Activated T-helper 1 cell treated with Interleukin-2 at 50 U/mL for 16 hours (primary cell): ENCODE data around the gene LIMD2.
"Not testable (repeated sequence)": the region's sequence is repeated elsewhere in the genome, so short reads cannot be mapped to it uniquely, and the experiment has no call there.

ENCODE experiments used
- DNase-seq: peaks from one replicate; pipeline ENCODE4 v3.0.0-alpha.2; 2020; ENCODE audit warnings: low read depth

LIMD2 gene

DNA sequence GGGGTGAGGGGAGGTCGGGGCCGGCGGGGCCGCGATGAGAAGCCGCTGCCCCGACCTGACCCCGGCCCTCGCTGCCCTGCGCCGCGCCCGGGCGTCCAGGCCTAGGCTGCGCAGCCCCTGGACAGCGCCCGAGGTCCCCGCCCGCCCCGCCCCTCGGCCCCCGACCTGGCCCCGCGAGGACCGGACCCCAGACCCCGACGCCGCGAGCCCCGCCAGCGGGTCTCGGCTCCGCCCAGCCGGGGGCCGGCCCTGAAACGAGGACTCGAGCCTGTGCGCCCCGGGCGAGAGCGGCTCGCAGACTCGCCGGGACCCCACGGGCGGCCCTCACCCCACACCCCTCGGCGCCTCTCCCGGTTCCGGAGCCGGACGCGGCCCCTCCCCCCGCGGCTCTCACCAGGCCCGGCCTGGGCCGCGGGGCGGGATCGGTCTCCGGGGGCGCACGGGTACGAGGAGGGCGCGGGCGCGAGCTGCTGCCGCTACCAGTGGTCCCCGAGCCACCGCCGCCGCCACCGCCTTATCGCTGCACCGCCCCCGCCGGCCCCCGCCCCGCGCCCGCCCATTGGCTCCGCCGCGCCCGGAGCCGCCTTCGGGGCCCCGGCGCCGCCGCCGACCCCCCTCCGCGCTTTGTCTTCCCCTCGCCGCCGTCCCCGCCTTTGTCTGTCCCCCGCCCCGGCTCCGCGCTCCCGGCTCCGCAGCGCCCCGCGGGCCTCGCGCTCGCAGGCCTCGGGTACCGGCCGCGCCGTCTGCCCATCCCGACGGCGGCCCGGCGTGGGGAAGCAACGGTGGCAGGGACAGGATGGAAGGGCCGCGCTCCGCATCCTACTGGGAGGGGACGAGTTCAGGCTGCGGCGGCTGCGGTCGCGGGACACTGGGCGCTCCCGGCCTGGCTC lies at the start of gene LIMD2:
LIMD2 (minus strand) TSS at position 488 of the 890 bp plus-strand sequence. CDS start 827 bp downstream, outside the sequence.
- DNase-seq: peak; percentile 87

DNA sequence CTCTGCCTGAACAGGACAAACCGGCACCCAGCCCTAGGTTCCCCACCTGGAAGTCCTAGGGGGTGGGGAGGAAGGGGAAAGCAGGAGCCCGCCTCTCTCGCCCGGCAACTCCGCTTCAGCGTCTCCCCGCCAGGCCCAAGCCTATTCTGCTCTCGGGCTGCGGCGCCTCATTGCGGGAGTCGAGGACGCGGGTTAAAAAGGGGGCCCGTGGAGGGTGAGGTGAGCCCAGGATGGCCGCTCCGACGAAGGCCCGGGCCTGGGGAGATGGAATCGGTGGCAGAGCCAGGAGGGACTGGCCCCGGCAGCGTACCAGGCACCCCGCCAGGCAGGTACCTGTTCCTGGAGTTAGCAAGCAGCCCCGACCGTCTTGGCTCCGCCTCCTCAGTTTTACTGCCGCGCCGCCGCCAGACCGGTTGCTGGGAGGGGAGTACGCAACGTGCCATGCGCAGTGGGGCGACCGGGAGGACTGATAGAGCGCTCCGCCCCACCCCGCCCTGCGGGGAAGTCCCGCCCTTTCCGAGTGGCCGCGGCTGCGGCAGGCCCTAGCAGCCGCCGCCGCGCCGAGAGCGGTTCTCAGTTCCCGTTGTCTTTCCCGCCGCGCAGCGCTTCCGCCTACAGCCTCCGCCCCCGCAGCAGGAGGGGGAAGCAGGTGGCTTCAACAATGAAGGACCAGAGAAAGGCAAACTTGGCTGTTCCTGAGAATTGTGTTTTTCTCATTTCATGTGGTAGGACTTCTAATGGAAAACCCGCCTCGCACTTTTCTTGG lies 41.7 kb upstream of the LIMD2 start, which contains the start of gene STRADA:
STRADA (minus strand) TSS at position 392 of the 766 bp plus-strand sequence. CDS start 13,430 bp downstream, outside the sequence.
- peak; percentile 99 for DNase-seq

DNA sequence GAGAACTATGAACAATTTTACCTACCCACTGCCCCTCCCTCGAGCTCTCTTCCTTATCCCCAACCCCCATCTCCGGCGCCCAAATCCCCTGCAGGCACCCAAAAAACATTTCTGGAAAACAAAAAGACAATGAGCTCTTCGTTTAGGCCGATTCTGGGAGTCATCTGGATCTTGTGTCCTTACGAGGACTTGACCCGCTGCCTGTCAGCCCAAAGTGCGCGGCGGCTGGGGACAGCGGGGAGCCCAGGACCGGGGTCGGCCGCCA lies 41.1 kb upstream of the LIMD2 start:
- DNase-seq: no peak

DNA sequence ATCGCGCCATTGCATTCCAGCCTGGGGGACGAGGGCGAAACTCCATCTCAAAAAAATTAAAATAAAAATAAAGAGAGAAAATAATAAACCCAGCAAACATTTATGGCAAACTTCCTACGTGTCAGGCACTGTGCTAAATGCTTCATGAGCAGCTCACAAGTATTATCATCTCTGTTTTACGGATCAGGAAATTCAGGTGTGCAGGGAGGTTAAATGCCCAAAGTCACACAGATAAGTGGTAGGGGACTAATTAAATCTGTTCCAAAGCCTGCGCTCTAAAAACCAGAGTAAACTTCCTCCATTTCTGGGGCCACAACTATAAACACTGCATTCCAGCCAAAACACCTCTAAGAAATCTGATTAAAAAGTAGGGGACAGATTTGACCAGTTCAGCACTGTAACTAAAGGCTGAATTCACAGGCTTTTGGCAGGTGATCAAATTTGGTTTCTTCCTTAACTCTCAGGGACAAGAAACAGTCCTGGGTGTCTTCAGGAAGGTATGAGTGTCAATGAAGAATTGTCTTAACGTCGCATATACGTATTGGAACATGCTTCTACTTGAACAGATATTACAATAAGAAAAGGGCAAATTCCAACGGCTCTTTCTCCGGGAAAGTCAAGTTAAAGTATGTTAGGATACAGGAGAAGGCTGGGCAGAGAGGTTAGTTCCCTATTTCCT lies 40.7 kb upstream of the LIMD2 start:
- no peak for DNase-seq

DNA sequence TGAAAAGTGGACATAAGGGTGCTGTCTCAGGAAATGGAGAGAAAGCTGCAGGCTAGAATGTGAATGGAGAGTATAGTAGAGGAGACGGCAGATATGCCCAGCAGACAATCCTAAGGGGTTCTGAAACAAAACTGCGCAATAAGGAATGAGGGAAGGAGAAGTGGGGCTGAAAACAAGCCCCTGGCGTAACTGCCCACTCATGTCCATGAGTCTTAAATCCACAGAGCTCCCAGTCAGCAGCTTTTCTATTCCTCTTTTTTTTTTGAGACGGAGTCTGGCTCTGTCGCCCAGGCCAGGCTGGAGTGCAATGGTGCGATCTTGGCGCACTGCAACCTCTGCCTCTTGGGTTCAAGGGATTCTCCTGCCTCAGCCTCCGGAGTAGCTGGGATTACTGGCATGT lies 35.8 kb upstream of the LIMD2 start:
- DNase-seq: no peak

DNA sequence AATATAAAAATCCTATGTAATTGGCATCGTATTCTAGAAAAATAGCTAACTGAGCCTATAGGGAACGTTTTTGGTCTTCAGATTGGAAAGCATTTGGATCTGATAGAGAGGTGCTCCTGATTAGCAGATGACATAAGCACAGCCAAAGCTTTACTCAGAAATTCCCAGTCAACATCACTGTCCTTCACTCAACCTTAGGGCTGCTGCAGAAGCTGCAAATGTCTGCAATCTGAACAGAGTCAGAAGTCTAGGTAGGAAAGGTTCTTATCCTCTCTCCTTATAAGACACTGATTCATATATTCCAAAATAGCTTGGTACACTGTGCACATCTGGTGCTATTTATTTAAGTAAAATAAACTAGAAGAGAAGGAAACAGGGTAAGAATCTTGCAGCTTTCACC lies 22.5 kb upstream of the LIMD2 start:
- DNase-seq: no peak

DNA sequence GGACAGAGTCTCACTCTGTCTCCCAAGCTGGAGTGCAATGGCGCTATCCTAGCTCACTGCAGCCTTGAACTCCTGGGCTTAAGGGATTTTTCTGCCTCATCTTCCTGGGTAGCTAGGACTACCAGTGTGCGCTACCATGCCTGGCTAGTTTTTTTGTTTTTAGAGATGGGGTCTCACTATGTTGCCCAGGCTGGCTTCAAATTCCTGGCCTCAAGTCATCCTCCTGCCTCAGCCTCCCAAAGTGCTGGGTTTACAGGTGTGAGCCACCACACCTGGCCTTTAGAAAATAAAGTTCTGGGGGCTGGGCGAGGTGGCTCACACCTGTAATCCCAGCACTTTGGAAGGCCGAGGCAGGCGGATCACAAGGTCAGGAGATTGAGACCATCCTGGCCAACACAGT lies 20.3 kb upstream of the LIMD2 start:
- not testable (repeated sequence) for DNase-seq

DNA sequence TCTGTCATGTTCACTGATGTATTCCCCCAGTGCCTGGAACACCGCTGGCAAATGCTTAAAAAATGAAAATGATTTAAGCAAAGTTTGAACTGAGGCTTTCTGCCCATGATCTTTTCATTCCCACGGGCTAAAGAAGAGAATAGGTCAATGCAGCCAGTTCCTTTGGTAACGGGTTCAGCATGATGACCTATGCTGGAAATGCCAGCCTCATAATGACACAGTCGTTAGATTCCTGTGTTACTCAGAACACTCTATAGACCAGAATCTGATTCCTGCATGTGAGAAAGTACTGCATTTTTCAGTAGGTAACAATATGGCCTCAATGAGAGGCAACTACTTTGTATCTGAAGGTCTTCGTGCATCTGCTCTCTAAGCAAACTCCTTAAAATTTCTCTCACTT lies 19.1 kb upstream of the LIMD2 start:
- no peak for DNase-seq

DNA sequence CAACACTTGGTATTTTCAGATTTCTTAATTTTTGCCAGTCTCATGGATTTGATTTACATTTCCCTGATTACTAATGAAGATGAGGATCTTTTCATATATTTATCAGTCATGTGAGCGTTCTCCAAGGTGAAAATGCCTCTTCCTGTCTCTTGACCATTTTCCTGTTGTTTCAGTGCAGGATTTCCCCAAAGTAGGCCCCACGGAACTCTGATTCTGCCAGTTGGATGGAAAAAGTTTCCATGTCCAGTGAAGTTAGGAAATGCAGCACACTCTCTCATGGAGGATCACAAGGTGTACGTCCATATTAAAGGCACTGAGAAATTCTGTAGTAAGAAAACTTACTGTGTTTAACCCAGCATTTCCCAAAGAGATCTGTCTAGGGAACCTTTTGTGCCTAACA lies 16.5 kb upstream of the LIMD2 start:
- no peak for DNase-seq

DNA sequence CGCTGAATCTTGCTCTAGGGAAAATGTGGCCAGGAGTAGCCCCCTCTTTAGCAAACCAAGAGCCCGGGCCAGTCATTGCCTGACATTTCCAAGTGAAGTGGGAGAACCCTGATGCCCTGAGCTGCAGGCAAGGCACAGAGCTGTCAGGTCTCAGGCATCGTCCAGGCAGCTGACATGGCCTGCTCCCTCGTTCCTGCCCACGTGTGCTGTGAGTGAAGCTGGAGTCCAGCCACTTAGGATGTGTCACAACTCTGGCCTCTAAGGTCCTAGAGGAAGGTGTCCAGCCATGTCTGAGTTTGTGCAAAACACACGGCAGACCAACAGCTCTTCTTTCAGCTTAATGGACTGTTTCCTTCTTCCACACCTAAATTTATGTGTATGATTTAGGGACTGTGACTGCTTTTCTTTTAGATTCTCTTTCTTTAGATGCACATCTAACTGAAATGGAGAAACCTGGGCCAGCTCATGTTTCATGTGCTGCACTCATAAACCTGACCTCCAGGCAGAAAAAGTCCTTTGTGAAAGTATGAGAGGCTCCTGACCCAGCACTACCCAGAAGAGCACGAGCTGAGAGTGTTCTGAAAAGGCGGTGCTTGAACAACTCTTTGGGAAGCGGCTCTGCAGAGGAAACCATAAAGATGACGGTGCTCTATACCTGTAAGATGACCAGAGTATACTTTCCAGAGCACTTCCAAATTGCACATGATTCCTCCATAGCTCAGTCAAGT lies 14.8 kb upstream of the LIMD2 start:
- no peak for DNase-seq

DNA sequence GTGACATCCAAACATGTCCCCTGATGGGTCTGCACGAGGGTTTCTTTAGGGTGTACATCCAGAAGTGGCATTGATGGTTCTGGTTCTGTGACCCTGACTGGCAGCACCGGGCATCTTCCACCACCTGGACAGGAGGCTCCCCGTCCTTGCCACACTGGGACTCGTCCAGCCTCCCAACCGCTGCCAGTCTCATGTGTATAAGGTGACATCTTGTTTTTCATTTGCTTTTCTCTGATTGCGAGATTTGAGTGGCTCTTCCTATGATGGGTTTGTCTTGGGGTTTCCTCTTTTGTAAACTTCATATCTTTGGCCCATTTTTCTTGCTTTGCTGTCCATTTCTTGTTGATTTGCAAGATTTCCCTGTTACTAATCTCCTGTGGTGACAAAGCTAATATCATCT lies 9.2 kb upstream of the LIMD2 start:
- no peak for DNase-seq

DNA sequence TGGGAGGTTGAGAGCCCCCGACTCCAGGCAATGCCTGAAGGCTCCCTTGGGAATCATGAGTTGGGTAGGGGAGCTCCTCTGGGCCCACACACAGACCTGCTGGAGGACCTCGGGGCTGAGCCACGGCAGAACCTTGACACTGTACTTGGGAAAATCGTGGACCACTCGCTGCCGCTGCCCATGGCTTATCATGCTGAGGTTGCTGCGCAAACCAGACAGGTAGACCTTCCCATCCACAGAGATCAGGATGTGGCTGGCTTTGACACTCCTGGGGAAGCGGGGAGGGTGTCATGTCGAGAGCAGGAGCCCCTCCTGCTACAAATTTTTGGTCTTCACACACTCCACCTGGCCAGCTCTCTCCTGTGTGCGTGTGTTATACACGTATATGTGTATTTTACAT lies 7.2 kb upstream of the LIMD2 start:
- DNase-seq: no peak

DNA sequence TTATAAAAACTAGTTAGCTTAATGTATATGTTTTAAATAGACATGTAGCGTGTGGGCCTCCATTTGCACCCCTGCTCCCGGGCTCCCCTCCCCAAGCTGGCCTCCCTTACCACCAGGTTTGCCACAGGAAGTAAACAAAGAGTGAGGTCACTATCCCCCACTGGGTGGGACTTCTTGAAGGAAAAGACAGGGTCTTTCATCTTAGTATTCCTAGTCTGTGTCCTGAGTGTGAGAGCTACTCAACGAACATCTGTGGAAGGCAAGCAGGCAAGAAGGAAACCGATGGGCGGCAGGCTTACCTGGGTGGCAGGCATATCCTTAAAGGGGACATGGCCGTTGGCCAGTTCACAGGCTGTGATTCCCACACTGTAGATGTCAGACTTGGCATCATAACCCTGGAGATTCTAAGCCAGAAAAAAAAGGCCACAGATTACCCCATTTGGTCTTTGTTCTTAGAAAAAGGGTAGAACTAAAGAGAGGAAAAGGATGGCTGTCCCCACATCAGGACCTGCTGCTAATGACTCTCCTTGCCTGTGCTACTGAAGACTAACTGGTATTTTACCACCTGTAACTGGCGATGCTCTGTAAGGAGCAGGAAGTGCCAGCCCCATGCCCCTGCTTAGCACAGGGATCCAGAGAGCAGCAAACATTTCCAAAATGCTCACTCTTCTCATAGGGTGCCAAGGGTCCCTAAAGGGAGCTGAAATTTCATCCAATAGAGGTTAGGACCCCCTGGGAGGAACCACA lies 6.6 kb upstream of the LIMD2 start:
- DNase-seq: no peak

DNA sequence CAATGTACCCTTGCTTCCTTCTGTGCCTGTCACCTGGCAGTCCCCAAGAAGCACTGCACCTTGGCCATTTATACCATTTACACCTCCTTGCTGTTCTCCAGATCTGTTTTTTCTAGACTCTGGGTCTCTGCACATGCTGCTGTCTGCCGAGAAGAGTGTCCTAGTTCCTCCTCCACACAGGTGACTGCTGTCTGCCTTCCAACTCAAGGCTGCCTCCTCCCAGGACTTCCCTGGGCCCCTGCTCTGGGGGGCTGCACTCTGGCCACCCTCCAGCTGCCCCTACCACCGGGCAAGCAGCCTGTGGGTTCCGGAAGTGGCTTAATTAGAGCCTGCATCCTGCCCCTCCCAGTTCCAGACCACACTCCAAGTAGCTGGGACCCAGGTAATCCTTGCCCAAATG lies 5.7 kb upstream of the LIMD2 start:
- no peak for DNase-seq

DNA sequence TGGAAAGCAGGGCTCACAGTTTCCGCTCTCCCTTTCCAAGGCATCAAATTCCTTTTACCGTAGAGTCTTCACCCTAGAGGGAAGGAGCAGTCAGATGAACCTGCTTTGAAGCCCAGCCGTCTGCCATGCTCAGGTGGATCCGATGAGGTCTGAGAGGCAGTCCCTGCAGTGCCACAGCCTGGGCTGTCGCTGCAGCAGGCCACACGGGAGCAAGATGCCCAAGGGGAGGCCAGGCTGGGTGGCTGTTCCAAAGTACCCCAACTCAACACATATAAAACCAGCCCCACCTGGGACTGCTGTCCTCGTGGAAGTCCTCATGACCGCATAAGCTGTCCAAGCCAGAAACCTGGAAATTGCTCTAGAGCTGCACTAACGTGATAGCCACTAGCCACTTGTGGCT lies 4.9 kb upstream of the LIMD2 start:
- DNase-seq: no peak

DNA sequence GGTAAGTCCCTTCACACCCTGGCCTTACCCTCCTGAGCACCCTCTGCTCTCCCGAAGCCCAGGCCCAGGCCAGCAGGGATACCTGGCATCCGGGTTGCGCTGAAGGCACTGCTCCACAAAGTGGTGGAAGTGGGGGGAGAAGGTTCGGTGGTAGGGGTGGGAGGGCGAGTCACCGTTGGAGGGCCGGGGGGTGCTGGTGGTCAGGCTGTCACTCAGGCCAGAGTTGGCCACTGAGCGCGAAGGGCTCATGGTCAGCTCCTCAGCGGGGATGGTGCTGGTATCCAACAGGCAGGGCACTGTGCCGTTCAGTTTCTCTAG lies 4.3 kb upstream of the LIMD2 start:
- DNase-seq: no peak

DNA sequence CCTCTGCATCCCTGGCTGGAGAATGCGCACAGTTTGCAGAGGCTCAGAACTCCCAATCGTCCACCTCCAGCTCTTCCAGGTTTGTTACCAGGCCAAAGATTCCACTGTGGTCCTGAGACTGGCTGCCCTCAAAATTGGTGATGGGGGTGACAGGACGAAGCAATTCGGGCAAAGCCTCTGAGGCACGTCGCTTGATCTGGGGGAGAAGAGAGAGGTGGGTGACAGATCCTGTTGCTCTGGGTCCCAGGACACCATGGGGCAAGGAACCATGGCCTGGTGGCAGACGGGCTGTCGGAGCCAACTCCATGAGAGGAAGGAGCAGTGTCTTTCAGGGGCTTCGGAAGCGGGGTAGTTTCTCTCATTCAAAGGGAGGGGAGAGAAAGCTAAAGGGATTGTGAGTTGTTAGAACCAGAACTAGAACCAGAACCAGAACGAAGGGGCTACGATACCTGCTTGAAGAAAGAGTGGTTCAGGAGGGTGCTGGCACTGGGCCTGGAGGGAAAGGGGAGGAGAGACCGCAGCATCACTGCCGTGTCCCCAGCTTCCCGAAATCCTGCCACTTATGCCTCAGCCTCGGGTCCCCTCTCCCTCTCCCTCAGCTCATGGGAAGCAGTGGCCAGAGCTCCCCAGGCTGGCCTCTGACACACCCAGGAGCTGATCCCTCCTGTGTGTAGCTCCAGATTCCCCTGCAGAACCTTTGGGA lies 3.8 kb upstream of the LIMD2 start:
- DNase-seq: no peak

DNA sequence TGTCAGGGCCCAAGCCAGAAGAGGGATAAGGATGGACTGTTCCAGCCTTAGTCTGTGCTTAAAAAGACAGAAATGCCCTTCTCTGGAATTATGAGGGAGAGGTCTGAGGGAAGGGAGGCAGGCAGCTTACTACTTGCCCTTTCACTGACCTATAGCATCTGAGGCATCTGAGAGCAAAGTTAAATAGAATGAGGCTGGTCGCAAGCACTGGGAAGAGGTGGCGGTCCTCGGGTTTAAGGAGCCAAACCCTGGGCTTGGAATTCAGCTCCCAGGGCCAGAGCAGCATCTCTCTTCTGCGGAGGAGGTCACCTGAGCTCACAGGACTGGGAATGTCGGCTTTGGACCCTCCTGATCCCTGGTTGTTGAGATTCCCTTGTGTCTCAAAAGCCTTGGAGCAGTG lies 3.1 kb upstream of the LIMD2 start:
- DNase-seq: no peak

DNA sequence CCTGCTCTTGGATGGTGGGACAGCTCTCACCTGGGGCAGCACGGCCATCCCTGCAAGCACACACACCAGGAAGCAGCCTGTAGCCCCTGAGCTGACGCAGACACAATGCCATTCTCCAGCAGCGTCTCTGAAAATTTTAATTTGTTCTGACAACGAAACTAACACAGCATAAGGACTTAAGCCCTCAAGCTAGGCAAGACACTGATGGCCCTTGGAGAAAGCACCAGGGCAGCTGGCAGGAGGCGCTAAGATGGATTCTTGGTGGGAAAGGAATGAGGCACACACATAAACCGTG lies 2.7 kb upstream of the LIMD2 start:
- DNase-seq: no peak

DNA sequence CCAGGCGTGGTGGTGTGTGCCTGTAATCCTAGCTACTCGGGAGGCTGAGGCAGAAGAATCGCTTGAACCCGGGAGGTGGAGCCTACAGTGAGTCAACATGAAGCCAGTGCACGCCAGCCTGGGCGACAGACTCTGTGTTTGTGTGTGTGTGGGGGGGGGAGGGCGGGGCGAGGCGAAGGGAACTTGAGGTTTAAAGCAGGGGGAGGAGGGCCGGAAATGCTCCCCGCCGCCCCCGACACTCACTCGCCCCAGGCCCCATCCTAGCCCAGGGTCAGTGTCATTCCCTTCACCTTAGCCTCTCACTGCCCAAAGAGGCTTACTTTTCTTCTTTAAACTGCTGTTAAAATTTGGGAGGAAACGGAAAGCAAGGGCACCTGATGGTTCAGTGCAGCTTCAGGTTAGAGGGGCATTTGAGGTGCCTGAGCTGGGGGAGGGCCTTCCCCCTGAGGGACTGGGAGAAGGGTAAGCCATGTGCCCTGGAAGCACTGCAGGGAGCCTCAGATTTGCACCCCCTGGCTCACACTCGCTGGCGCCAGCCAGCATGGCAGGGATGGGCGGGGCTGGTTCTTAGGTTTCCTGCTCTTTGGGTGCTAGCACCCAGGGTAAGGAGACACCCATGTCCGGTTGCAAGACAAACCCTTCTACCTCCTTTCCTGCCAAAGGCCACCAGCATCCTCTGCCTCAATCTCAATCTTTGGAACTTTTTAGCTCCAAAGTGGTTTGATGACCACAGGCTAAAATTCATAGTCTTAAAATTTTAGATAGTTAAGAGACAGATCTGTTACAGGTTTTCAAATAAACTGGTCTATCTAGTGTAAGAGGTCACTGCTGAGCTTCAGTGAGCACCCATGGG lies 2.2 kb upstream of the LIMD2 start:
- peak; percentile 68 for DNase-seq
